Suprapubic skin (tissue), 4 donors: Measurements from ENCODE around the gene FAHD2A. TPM values are rescaled to one million over a fixed set of nuclear protein-coding genes. Genes with fewer than 3 reads are reported as not detected.

Experiments used
- DNase-seq, 2 donors: peaks; one replicate each; pipeline ENCODE4 v3.0.0-alpha.2; 2019; ENCODE audit warnings: low spot score in 2 of 2
- H3K27ac ChIP-seq: fragments of 200-600 bp; sonication (generic); one replicate; pipeline ENCODE4 v1.5.1; 2019
- H3K27me3 ChIP-seq: fragments of 200-600 bp; sonication (generic); one replicate; pipeline ENCODE4 v1.5.1; 2019
- H3K36me3 ChIP-seq: fragments of 200-600 bp; sonication (generic); one replicate; pipeline ENCODE4 v1.5.1; 2019
- H3K4me1 ChIP-seq: fragments of 200-600 bp; sonication (generic); one replicate; pipeline ENCODE4 v1.5.1; 2019
- H3K4me3 ChIP-seq: fragments of 200-600 bp; sonication (generic); one replicate; pipeline ENCODE4 v1.5.1; 2019; ENCODE audit warnings: mild to moderate bottlenecking
- H3K9me3 ChIP-seq: fragments of 200-600 bp; sonication (generic); one replicate; pipeline ENCODE4 v1.5.1; 2019
- CTCF ChIP-seq, 2 donors: fragments of 200-600 bp in 1 of 2; fragments of 450-650 bp in 1 of 2; sonication (generic) in 1 of 2; IDR thresholded peaks; one replicate each; pipeline ENCODE4 v1.5.1; 2016 to 2019; ENCODE audit warnings: antibody characterized with exemption in 2 of 2, mild to moderate bottlenecking in 1 of 2, moderate library complexity in 1 of 2
- EP300 ChIP-seq: sonication (generic); formaldehyde crosslinking; IDR thresholded peaks from one replicate; pipeline ENCODE4 v1.6.1; 2017; ENCODE audit warnings: antibody characterized with exemption
- POLR2A ChIP-seq, 2 donors: fragments of 450-650 bp; IDR thresholded peaks; one replicate each; pipeline ENCODE4 v1.6.1; 2017; ENCODE audit warnings: antibody characterized with exemption in 2 of 2, mild to moderate bottlenecking in 2 of 2, moderate library complexity in 2 of 2
- POLR2AphosphoS5 ChIP-seq, 3 donors: sonication (generic); formaldehyde crosslinking; IDR thresholded peaks; one replicate each; pipeline ENCODE4 v1.6.1; 2017; ENCODE audit warnings: antibody characterized with exemption in 3 of 3
- WGBS: methylation state at CpG from one replicate; pipeline ENCODE4 v1.1.5; 2018; 5-methylcytosine and 5-hydroxymethylcytosine counted together
- total RNA-seq, 4 donors: library from RNA; depleted of rRNA; stranded (reverse); fragments of >200 nt; gene quantifications; one replicate each; pipeline ENCODE4 v1.1.0, GENCODE V29; 2016

Gene FAHD2A
- total RNA-seq, 4 donors from 2014 or later = 16.4 to 52.5 (median 26.9) TPM

- Histone ChIP-seq H3K4me3 (no peak overlapping the region), H3K27ac (peak overlapping the region; percentile 77), H3K9me3 (no peaks in the 10 kb centered on the region), H3K27me3 (no peaks in the 10 kb centered on the region), H3K4me1 (peaks cover 43% of the 10 kb centered on the region), H3K36me3 (no peaks in the 10 kb centered on the region)
- 72% methylated on average over 4 of the region's 12 CpGs for WGBS
- no peak for TF ChIP-seq EP300
- no peak for TF ChIP-seq POLR2A (IDR thresholded peaks at IDR 0.05)
- TF ChIP-seq POLR2AphosphoS5 (IDR thresholded peaks at IDR 0.05) = no peak
- no peak for TF ChIP-seq CTCF (IDR thresholded peaks at IDR 0.05)
- DNase-seq = peak in 1 of 2 donors; percentile 91
Measured at GRCh38 chr2:95384854-95385569, 17.5 kb upstream of the FAHD2A start.

- Histone ChIP-seq H3K27me3 (no peaks in the 10 kb centered on the region), H3K9me3 (no peaks in the 10 kb centered on the region), H3K4me1 (peaks cover 43% of the 10 kb centered on the region), H3K36me3 (no peaks in the 10 kb centered on the region), H3K27ac (peak overlapping the region; percentile 77), H3K4me3 (no peak overlapping the region)
- DNase-seq = no peak
- 78% methylated on average over 8 of the region's 12 CpGs for WGBS
- TF ChIP-seq CTCF (IDR thresholded peaks at IDR 0.05) = no peak
- TF ChIP-seq EP300 = no peak
- no peak for TF ChIP-seq POLR2AphosphoS5 (IDR thresholded peaks at IDR 0.05)
- TF ChIP-seq POLR2A (IDR thresholded peaks at IDR 0.05) = no peak
Measured at GRCh38 chr2:95385570-95385984, 16.9 kb upstream of the FAHD2A start.

- TF ChIP-seq POLR2AphosphoS5 (IDR thresholded peaks at IDR 0.05) (no peak), CTCF (IDR thresholded peaks at IDR 0.05) (no peak), EP300 (no peak), POLR2A (IDR thresholded peaks at IDR 0.05) (no peak)
- no peak for DNase-seq
- Histone ChIP-seq H3K9me3 (no peaks in the 10 kb centered on the region), H3K4me3 (no peak overlapping the region), H3K4me1 (peaks cover 43% of the 10 kb centered on the region), H3K27ac (peak overlapping the region; percentile 77), H3K36me3 (no peaks in the 10 kb centered on the region), H3K27me3 (no peaks in the 10 kb centered on the region)
- 90% methylated on average over 2 of the region's 6 CpGs for WGBS
Measured at GRCh38 chr2:95386031-95386430, 16.5 kb upstream of the FAHD2A start.

GRCh38 chr2:95387358-95387757, 15.2 kb upstream of the FAHD2A start:
- no peaks in the 10 kb centered on the region for H3K36me3 ChIP-seq
- no peak overlapping the region for H3K27ac ChIP-seq
- no peaks in the 10 kb centered on the region for H3K27me3 ChIP-seq
- 83% methylated on average over 7 of the region's 7 CpGs for WGBS
- H3K4me3 ChIP-seq = no peak overlapping the region
- DNase-seq = peak in 1 of 2 donors; percentile 40
- no peak for TF ChIP-seq POLR2A (IDR thresholded peaks at IDR 0.05)
- no peak for TF ChIP-seq EP300
- no peaks in the 10 kb centered on the region for H3K9me3 ChIP-seq
- peaks cover 43% of the 10 kb centered on the region for H3K4me1 ChIP-seq

GRCh38 chr2:95388091-95388692, 14.3 kb upstream of the FAHD2A start:
- Histone ChIP-seq H3K27me3 (no peaks in the 10 kb centered on the region), H3K4me3 (no peak overlapping the region), H3K36me3 (no peaks in the 10 kb centered on the region), H3K4me1 (peaks cover 43% of the 10 kb centered on the region), H3K27ac (no peak overlapping the region), H3K9me3 (no peaks in the 10 kb centered on the region)
- peak in 1 of 2 donors; percentile 65 for DNase-seq
- no peak for TF ChIP-seq EP300
- 90% methylated on average over 12 of the region's 14 CpGs for WGBS

- no peak for DNase-seq
- no peaks in the 10 kb centered on the region for H3K27me3 ChIP-seq
- no peak overlapping the region for H3K27ac ChIP-seq
- peaks cover 37% of the 10 kb centered on the region for H3K4me1 ChIP-seq
- WGBS = 58% methylated on average over 8 of the region's 15 CpGs
- H3K9me3 ChIP-seq = no peaks in the 10 kb centered on the region
- TF ChIP-seq POLR2A (IDR thresholded peaks at IDR 0.05) (no peak), EP300 (no peak), CTCF (IDR thresholded peaks at IDR 0.05) (no peak), POLR2AphosphoS5 (IDR thresholded peaks at IDR 0.05) (no peak)
- H3K4me3 ChIP-seq = no peak overlapping the region
- H3K36me3 ChIP-seq = no peaks in the 10 kb centered on the region
Measured at GRCh38 chr2:95388856-95389244, 13.7 kb upstream of the FAHD2A start.
